Breast epithelium (tissue), 4 donors: ENCODE measurements around the gene SIM2. TPM values are rescaled to one million over a fixed set of nuclear protein-coding genes. Genes with fewer than 3 reads are reported as not detected.

ENCODE experiments used
- DNase-seq, 2 donors: peaks; one replicate each; pipeline ENCODE4 v3.0.0-alpha.2; 2019; ENCODE audit warnings: low spot score in 2 of 2
- H3K27ac ChIP-seq, 2 donors: fragments of 200-600 bp; sonication (generic) in 1 of 2; one replicate each; pipeline ENCODE4 v1.5.1; 2016 to 2019; ENCODE audit warnings: mild to moderate bottlenecking in 1 of 2
- H3K27me3 ChIP-seq, 2 donors: fragments of 200-600 bp; sonication (generic) in 1 of 2; one replicate each; pipeline versions ENCODE4 v1.5.1 to v1.6.0; 2017 to 2019; ENCODE audit warnings: control low read depth in 1 of 2, mild to moderate bottlenecking in 1 of 2
- H3K36me3 ChIP-seq: fragments of 200-600 bp; one replicate; pipeline ENCODE4 v1.5.1; 2019
- H3K4me1 ChIP-seq, 2 donors: fragments of 200-600 bp; sonication (generic); one replicate each; pipeline ENCODE4 v1.5.1; 2016 to 2019; ENCODE audit warnings: control low read depth in 1 of 2
- H3K4me3 ChIP-seq, 3 donors: fragments of 200-600 bp; sonication (generic); 1 replicate in 2 of 3; 2 replicates in 1 of 3; pipeline ENCODE4 v1.5.1; 2016 to 2019; ENCODE audit warnings: mild to moderate bottlenecking in 3 of 3, moderate library complexity in 2 of 3
- H3K9me3 ChIP-seq, 2 donors: fragments of 200-600 bp; sonication (generic) in 1 of 2; one replicate each; pipeline ENCODE4 v1.5.1; 2016 to 2019; ENCODE audit warnings: control low read depth in 1 of 2
- POLR2A ChIP-seq: fragments of 450-650 bp; IDR thresholded peaks from one replicate; pipeline ENCODE4 v1.6.1; 2016; ENCODE audit warnings: antibody characterized with exemption, mild to moderate bottlenecking, moderate library complexity
- POLR2AphosphoS5 ChIP-seq, 3 donors: sonication (generic); formaldehyde crosslinking; IDR thresholded peaks; one replicate each; pipeline ENCODE4 v1.6.1; 2017; ENCODE audit warnings: antibody characterized with exemption in 3 of 3
- intact Hi-C: fragments of 100-400 bp; cut with DNase I; formaldehyde crosslinking; loops from one replicate; pipeline ENCODE4 v1.15.1; 2023; ENCODE audit warnings: low total_unique reads
- total RNA-seq, 3 donors: library from RNA; depleted of rRNA; stranded (reverse); fragments of >200 nt; gene quantifications; one replicate each; pipeline ENCODE4 v1.1.0, GENCODE V29; 2016
- TF ChIP-seq, protein P1 (sequence below), 3 donors: fragments of 450-650 bp; IDR thresholded peaks; one replicate each; pipeline ENCODE4 v1.5.1; 2016 to 2017; ENCODE audit warnings: antibody characterized with exemption in 3 of 3, mild to moderate bottlenecking in 3 of 3, moderate library complexity in 3 of 3

SIM2 gene
- total RNA-seq, 3 donors from 2014 or later: 0.15 to 0.33 (median 0.32) TPM

DNA sequence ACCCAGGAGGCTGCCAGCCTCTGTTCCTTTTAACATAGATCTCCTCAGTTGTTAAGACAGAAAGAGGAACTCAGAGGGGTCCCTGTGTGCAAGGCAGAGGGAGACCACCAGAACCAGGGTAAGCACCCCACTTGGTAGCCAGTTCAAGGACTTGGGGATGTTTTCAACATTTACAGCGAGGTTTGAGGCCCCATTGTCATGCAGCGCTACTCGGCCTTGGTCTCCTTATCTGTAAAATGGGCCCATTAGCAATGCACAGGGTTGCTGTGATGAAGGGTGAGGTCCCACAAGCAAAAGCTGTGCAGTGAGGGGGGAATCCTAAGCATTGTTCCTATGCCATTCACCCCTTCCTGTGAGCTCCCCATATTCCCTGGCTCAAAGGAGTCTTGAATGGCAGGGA lies 4.2 kb downstream of the SIM2 start:
- H3K4me3 ChIP-seq: no peak overlapping the region
- intact Hi-C loops: no loop called here
- TF ChIP-seq POLR2A: no peak
- TF ChIP-seq, protein P1, sequence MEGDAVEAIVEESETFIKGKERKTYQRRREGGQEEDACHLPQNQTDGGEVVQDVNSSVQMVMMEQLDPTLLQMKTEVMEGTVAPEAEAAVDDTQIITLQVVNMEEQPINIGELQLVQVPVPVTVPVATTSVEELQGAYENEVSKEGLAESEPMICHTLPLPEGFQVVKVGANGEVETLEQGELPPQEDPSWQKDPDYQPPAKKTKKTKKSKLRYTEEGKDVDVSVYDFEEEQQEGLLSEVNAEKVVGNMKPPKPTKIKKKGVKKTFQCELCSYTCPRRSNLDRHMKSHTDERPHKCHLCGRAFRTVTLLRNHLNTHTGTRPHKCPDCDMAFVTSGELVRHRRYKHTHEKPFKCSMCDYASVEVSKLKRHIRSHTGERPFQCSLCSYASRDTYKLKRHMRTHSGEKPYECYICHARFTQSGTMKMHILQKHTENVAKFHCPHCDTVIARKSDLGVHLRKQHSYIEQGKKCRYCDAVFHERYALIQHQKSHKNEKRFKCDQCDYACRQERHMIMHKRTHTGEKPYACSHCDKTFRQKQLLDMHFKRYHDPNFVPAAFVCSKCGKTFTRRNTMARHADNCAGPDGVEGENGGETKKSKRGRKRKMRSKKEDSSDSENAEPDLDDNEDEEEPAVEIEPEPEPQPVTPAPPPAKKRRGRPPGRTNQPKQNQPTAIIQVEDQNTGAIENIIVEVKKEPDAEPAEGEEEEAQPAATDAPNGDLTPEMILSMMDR (IDR thresholded peaks at IDR 0.05): no peak
- TF ChIP-seq POLR2AphosphoS5 (IDR thresholded peaks at IDR 0.05): no peak
- no peak overlapping the region for H3K27ac ChIP-seq
- DNase-seq: no peak
- H3K36me3 ChIP-seq: no peaks in the 10 kb centered on the region
- H3K9me3 ChIP-seq: no peaks in the 10 kb centered on the region
- H3K4me1 ChIP-seq: peaks cover 3 to 22% of the 10 kb centered on the region in 2 donors
- peaks cover 25 to 100% of the 10 kb centered on the region in 2 donors for H3K27me3 ChIP-seq

DNA sequence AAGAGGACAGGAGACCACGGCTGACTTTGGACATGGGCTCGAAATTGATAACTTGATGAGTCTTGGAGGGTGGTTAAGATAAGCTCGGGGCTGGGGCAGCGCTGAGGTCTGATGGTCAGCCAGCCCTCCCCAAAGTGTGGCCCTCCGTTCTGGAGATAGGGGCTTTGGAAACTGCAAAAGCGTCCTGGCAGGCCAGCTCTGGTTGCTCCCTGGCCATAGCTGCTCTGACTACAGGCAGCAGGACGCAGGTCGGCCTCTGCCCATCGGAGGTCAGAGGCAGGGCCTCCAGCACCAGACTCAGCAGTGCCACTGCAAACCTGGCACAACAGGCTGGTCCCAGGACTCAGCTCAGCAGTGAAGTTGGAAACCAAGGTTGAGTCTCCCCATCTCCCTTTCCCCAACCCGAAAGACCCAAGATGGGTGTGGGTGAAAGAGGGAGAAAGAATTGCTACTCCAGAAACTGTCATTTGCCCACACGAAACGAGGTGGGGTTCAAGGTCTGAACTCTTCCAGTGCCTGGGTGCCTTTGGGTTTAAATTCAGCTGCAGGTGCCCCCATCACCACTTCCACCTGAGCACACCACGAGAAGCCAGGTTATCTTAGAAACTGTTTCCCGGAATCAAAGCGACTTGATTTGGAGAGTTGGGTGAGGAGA lies 4.8 kb downstream of the SIM2 start:
- TF ChIP-seq POLR2AphosphoS5 (IDR thresholded peaks at IDR 0.05) (no peak), POLR2A (no peak)
- TF ChIP-seq, protein P1 (IDR thresholded peaks at IDR 0.05): no peak
- H3K9me3 ChIP-seq: no peaks in the 10 kb centered on the region
- H3K27me3 ChIP-seq: peaks cover 27 to 100% of the 10 kb centered on the region in 2 donors
- H3K4me1 ChIP-seq: peaks cover 3 to 24% of the 10 kb centered on the region in 2 donors
- H3K4me3 ChIP-seq: no peak overlapping the region
- no peaks in the 10 kb centered on the region for H3K36me3 ChIP-seq
- no peak overlapping the region for H3K27ac ChIP-seq
- no peak for DNase-seq
- intact Hi-C loops: no loop called here

DNA sequence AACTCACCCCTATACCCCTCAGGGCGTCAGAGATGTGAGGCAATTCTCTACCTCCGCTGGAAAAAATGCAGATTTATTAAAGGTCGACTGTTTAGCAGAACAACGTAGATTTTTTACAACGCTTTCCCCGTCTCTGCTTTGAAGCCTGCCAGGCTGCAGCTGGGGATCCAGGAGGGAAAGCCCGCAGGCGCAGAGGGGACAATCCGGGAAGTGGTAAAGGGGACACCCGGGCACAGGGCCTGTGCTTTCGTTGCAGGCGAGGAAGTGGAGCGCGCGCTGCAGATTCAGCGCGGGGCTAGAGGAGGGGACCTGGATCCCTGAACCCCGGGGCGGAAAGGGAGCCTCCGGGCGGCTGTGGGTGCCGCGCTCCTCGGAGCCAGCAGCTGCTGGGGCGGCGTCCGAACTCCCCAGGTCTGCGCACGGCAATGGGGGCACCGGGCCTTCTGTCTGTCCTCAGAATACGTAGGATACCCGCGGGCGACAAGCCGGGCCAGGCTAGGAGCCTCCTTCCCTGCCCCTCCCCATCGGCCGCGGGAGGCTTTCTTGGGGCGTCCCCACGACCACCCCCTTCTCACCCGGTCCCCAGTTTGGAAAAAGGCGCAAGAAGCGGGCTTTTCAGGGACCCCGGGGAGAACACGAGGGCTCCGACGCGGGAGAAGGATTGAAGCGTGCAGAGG lies 5.5 kb downstream of the SIM2 start:
- no peak for DNase-seq
- no peaks in the 10 kb centered on the region for H3K9me3 ChIP-seq
- intact Hi-C loops: no loop called here
- H3K4me1 ChIP-seq: peaks cover 8 to 25% of the 10 kb centered on the region in 2 donors
- no peak for TF ChIP-seq POLR2AphosphoS5 (IDR thresholded peaks at IDR 0.05)
- no peak for TF ChIP-seq POLR2A
- TF ChIP-seq, protein P1 (IDR thresholded peaks at IDR 0.05): no peak
- peaks cover 24 to 100% of the 10 kb centered on the region in 2 donors for H3K27me3 ChIP-seq
- no peaks in the 10 kb centered on the region for H3K36me3 ChIP-seq
- H3K4me3 ChIP-seq: peak overlapping the region in 1 of 3 donors; percentile 49
- no peak overlapping the region for H3K27ac ChIP-seq

DNA sequence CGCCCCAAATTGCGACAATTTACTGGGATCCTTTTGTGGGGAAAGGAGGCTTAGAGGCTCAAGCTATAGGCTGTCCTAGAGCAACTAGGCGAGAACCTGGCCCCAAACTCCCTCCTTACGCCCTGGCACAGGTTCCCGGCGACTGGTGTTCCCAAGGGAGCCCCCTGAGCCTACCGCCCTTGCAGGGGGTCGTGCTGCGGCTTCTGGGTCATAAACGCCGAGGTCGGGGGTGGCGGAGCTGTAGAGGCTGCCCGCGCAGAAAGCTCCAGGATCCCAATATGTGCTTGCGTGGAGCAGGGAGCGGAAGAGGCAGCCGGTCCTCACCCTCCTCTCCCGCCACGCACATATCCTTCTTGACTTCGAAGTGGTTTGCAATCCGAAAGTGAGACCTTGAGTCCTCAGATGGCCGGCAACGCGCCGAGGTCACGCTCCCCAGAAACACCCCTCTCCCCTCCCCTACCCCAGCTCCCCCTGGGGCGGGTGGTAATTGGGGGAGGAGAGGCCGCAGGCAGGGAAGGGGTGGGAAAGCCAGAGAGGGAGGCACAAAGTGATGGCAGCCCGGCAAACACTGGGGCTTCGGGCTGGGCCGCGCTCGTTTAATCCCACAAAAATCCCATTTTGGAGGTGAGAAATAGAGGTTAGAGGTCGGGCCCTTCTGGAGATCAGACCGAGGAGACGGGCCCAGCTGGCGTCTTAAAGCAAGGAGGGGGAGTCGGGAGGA lies 6.2 kb downstream of the SIM2 start:
- H3K27ac ChIP-seq: no peak overlapping the region
- H3K4me1 ChIP-seq: peaks cover 8 to 24% of the 10 kb centered on the region in 2 donors
- H3K27me3 ChIP-seq: peaks cover 19 to 100% of the 10 kb centered on the region in 2 donors
- no peaks in the 10 kb centered on the region for H3K36me3 ChIP-seq
- intact Hi-C loops: no loop called here
- peak overlapping the region in 2 of 3 donors; percentile 1 to 49 for H3K4me3 ChIP-seq
- TF ChIP-seq POLR2A: no peak
- TF ChIP-seq, protein P1 (IDR thresholded peaks at IDR 0.05): no peak
- no peak for TF ChIP-seq POLR2AphosphoS5 (IDR thresholded peaks at IDR 0.05)
- H3K9me3 ChIP-seq: no peaks in the 10 kb centered on the region
- no peak for DNase-seq
